HepG2 (cell line): ENCODE results near the gene HMGN4. TPM values are rescaled to one million over a fixed set of nuclear protein-coding genes. Genes with fewer than 3 reads are reported as not detected.

Experiments
- ARID5B ChIP-seq: IDR thresholded peaks from 2 replicates; pipeline ENCODE4 v1.4.0; 2020; ENCODE audit warnings: mild to moderate bottlenecking, missing genetic modification reagents
- BCL3 ChIP-seq: sonication (generic); formaldehyde crosslinking; IDR thresholded peaks from 2 replicates; pipeline ENCODE4 v1.5.1; 2020; ENCODE audit warnings: mild to moderate bottlenecking, missing genetic modification reagents, moderate library complexity
- CREB1 ChIP-seq, 2 experiments: fragments of 450-650 bp in 1 of 2; IDR thresholded peaks; 2 replicates each; pipeline ENCODE4 v1.6.1; 2016 to 2017; ENCODE audit warnings: control low read depth in 1 of 2, mild to moderate bottlenecking in 1 of 2, missing compliant biosample characterization in 1 of 2, missing genetic modification characterization in 1 of 2
- FIP1L1 ChIP-seq: fragments of 200-400 bp; formaldehyde crosslinking; IDR thresholded peaks from 2 replicates; pipeline ENCODE4 v1.6.1; 2018; ENCODE audit warnings: low read depth, mild to moderate bottlenecking, low read length, moderate library complexity, borderline replicate concordance; ENCODE audit not compliant: insufficient read depth
- FOXK2 ChIP-seq: fragments of 450-650 bp; IDR thresholded peaks from 2 replicates; pipeline ENCODE4 v1.6.1; 2016
- HMG20A ChIP-seq: IDR thresholded peaks from 2 replicates; pipeline ENCODE4 v1.6.1; 2016; ENCODE audit warnings: borderline replicate concordance
- IRX3 ChIP-seq: sonication (generic); formaldehyde crosslinking; IDR thresholded peaks from 2 replicates; pipeline ENCODE4 v1.8.1; 2023; ENCODE audit warnings: mild to moderate bottlenecking, low read depth, missing genetic modification reagents, borderline replicate concordance
- NFATC3 ChIP-seq: sonication (generic); formaldehyde crosslinking; IDR thresholded peaks from 2 replicates; pipeline ENCODE4 v1.5.1; 2020; ENCODE audit warnings: mild to moderate bottlenecking, missing genetic modification reagents
- NFE2L2 ChIP-seq: fragments of 150-350 bp; IDR thresholded peaks from 2 replicates; pipeline ENCODE4 v1.6.1; 2014; ENCODE audit warnings: low read length
- PAXIP1 ChIP-seq: sonication (generic); formaldehyde crosslinking; conservative IDR thresholded peaks from 2 replicates; pipeline ENCODE4 v1.4.0; 2020; ENCODE audit warnings: mild to moderate bottlenecking, missing genetic modification reagents, moderate library complexity
- REPIN1 ChIP-seq: sonication (generic); formaldehyde crosslinking; IDR thresholded peaks from 2 replicates; pipeline ENCODE4 v1.8.0; 2022; ENCODE audit warnings: missing genetic modification reagents, low read depth, mild to moderate bottlenecking, borderline replicate concordance
- SAP130 ChIP-seq: IDR thresholded peaks from 2 replicates; pipeline ENCODE4 v1.6.1; 2016; ENCODE audit warnings: low read depth
- SKI ChIP-seq: fragments of 450-650 bp; IDR thresholded peaks from one replicate; pipeline ENCODE4 v1.6.1; 2018; ENCODE audit warnings: mild to moderate bottlenecking; ENCODE audit not compliant: partially characterized antibody
- SMYD3 ChIP-seq: sonication (generic); formaldehyde crosslinking; IDR thresholded peaks from 2 replicates; pipeline ENCODE4 v1.8.1; 2023; ENCODE audit warnings: mild to moderate bottlenecking, missing genetic modification reagents
- TP53 ChIP-seq: sonication (generic); formaldehyde crosslinking; conservative IDR thresholded peaks from 2 replicates; pipeline ENCODE4 v1.4.0; 2020; ENCODE audit warnings: missing genetic modification reagents
- TRIM24 ChIP-seq: sonication (generic); formaldehyde crosslinking; IDR thresholded peaks from 2 replicates; pipeline ENCODE4 v1.8.0; 2022; ENCODE audit warnings: mild to moderate bottlenecking, missing genetic modification reagents
- ZNF569 ChIP-seq: sonication (generic); formaldehyde crosslinking; IDR thresholded peaks from 2 replicates; pipeline ENCODE4 v1.5.0; 2020; ENCODE audit warnings: mild to moderate bottlenecking, missing genetic modification reagents, moderate library complexity, borderline replicate concordance
- polyA plus RNA-seq, 8 experiments: library from polyadenylated mRNA; depleted of rRNA in 3 of 8; stranded (reverse) in 7 of 8; unstranded in 1 of 8; fragments of >200 nt; fragmentation: Illumina TruSeq in 4 of 8; extraction: Trizol in 4 of 8; gene quantifications; 2 replicates each; pipeline versions ENCODE4 v1.2.1 to v1.2.3, GENCODE V29; 2011 to 2016; ENCODE audit warnings: low read depth in 4 of 8, missing spikeins in 1 of 8, mixed read lengths in 1 of 8; ENCODE audit not compliant: insufficient read depth in 1 of 8
- total RNA-seq, 5 experiments: library from RNA; depleted of rRNA; stranded (reverse); fragments of >200 nt; fragmentation: Illumina TruSeq; extraction: Trizol; gene quantifications; 2 replicates each; pipeline ENCODE4 v1.2.3, GENCODE V29; 2016; ENCODE audit warnings: low read depth in 1 of 5
- TF ChIP-seq, protein P1 (sequence below): sonication (generic); formaldehyde crosslinking; IDR thresholded peaks from 2 replicates; pipeline ENCODE4 v1.5.1; 2020; ENCODE audit warnings: missing genetic modification reagents, mild to moderate bottlenecking, borderline replicate concordance

The HMGN4 gene
- total and polyA plus RNA-seq, 2 of the 13 experiments (the other 11 are each of a cell fraction or from before 2014, with no cell fraction given): 39.9 to 52.1 TPM

- no peak for TF ChIP-seq BCL3 (CRISPR knock-in tag)
- TF ChIP-seq PAXIP1 (CRISPR knock-in tag): peak; percentile 62
- no peak for TF ChIP-seq SMYD3 (CRISPR knock-in tag)
- TF ChIP-seq CREB1 (IDR thresholded peaks at IDR 0.05): no peak
- 0 out of 2 replicates have a peak, but pooled peaks have one; percentile 17 for TF ChIP-seq CREB1 (CRISPR knock-in tag; IDR thresholded peaks at IDR 0.05)
- TF ChIP-seq FOXK2: no peak
- TF ChIP-seq, protein P1, sequence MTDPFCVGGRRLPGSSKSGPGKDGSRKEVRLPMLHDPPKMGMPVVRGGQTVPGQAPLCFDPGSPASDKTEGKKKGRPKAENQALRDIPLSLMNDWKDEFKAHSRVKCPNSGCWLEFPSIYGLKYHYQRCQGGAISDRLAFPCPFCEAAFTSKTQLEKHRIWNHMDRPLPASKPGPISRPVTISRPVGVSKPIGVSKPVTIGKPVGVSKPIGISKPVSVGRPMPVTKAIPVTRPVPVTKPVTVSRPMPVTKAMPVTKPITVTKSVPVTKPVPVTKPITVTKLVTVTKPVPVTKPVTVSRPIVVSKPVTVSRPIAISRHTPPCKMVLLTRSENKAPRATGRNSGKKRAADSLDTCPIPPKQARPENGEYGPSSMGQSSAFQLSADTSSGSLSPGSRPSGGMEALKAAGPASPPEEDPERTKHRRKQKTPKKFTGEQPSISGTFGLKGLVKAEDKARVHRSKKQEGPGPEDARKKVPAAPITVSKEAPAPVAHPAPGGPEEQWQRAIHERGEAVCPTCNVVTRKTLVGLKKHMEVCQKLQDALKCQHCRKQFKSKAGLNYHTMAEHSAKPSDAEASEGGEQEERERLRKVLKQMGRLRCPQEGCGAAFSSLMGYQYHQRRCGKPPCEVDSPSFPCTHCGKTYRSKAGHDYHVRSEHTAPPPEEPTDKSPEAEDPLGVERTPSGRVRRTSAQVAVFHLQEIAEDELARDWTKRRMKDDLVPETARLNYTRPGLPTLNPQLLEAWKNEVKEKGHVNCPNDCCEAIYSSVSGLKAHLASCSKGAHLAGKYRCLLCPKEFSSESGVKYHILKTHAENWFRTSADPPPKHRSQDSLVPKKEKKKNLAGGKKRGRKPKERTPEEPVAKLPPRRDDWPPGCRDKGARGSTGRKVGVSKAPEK (CRISPR knock-in tag): no peak
- no peak for TF ChIP-seq IRX3 (CRISPR knock-in tag)
- TF ChIP-seq FIP1L1: no peak
- peak; percentile 49; the same call in 1 of the 2 replicates for TF ChIP-seq ARID5B (CRISPR knock-in tag)
- no peak for TF ChIP-seq NFATC3 (CRISPR knock-in tag)
- TF ChIP-seq NFE2L2: no peak
- no peak for TF ChIP-seq SKI
- TF ChIP-seq REPIN1 (CRISPR knock-in tag): no peak
- TF ChIP-seq TRIM24 (CRISPR knock-in tag): no peak
- no peak for TF ChIP-seq ZNF569 (CRISPR knock-in tag)
- TF ChIP-seq HMG20A (CRISPR knock-in tag): 0 out of 2 replicates have a peak, but pooled peaks have one; percentile 20
- peak; percentile 13; the same call in 1 of the 2 replicates for TF ChIP-seq SAP130 (CRISPR knock-in tag)
- no peak for TF ChIP-seq TP53 (CRISPR knock-in tag)
Measured at GRCh38 chr6:26524722-26525370, 13.3 kb upstream of the HMGN4 start (continued).
